ENCODE measurements around the gene PKIB.
"Not testable (repeated sequence)": the region's sequence is repeated elsewhere in the genome, so short reads cannot be mapped to it uniquely, and the experiment has no call there.

The PKIB gene

DNA sequence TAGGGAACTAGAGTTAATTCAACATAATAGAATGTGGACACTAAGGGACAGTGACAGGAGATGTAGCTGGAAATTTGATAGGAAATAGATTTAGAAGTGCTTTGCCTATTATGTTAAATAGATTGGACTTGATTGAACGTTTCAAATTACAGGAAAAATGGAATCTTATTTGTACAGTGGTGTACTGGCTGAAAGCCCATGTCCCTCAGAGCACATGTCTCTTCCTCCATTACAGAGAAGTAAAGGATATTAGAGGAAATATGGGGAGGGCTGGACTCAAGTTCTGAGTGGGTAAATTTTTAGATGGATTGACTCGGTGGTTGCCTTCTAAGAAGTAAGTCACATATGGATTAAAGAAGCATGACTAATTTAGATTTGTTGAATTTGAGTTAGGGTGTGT lies 11.4 kb downstream of the PKIB start:
- no peak for DNase-seq

DNA sequence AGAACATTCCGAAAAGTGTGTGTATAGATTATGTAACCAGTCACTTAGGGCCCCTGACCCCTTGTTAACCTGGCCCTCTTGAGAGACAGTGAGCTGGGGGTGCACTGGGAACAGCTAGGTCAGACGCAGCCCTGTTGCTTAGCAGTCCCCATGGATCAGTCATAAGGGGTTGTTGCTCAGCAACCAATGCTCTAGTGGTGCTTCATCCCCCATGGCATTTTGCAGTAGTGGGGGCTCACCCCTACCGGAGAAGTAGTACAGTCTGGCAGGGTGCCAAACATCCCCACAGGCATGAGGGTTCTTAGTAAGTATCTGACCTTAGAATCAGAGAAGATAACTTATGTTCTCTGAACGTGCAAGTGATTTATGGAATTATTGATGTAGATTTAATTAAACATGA lies 12.3 kb downstream of the PKIB start:
- peak; percentile 61 for DNase-seq

DNA sequence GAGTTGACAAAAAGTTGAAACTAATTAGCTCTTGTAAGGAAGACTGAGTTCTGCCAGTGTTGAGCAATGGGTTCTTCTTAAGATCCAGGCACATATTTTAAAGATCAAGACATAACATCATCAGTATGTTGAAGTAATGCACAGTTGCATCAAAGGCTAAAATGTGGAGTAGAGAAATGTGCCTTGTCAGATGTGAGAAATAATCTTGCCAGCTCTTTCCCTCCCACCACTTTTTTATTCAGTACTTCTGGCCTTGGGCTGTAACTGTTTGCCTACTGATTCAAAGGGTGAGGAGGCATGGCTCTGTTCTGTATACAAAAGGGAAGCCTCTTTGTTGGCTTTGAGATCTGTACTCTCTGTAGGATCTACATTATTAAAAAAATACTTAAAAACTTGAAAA lies 13.1 kb downstream of the PKIB start:
- DNase-seq: no peak

DNA sequence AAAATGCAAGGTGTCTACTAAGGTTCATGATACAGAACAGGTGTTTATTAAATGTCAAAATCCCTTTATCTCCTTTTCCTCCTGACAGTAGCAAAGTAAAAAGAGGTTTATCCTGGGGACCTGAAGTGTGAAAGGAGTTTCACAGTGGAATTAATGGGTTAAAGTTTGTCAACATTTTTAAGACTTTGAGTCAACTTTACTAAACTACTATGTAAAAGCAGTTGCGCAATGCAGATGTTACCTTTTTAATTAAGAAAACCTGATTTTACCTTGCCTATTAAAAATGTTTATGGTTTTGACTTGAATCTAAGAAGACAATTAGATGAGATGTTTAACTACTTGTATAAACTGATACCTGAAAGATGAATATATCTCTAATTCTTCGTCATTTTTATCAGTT lies 14.6 kb downstream of the PKIB start:
- no peak for DNase-seq

DNA sequence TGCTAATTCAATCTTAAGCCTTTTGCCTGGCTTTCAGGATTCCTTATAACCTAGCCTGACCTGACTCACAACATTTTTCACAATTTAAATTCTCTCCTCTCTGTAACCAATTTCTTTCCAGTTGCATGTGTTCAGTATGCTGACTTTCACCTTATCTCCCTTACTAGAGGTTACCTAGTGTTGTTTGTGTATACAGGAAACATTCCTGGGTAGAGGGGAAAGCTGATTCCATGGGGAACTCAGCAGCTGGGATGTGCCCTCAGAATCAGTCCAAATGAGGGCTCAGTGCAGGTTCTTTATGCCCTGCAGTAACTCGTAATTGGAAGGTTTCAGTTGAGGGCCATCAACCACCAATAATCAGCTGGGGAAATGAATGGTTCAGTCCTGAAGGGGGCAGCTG lies 18.5 kb downstream of the PKIB start:
- DNase-seq: no peak

DNA sequence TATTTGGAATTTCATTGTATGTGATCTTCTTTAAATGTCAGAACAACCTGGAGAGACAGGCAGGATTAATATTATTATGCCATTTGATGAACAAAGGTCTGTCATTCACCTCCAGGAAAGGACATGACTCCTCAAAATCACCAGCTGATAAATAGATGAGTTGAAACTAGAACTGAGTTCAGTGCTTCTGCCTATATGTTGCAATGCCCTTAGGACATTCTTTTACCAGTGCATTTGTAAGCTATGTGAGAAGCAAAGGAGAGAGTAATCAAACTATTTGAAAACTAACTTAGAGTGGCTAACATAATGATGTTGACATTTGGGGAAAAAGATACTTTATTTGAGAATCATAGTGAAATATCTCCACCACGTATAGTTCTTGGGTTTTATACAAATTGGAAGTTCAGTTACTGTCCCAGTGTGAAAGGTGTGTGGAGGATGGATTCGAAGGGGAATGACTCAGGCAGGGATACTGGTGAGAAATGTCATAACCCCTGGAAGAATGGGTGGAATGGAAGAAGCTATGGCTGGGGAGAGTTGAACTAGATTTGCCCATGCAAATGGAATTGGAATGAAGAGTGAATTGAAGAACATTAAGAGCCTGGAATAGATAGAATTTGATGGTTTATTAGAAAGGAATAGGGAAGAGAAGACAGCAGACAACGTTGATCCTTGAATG lies 21.5 kb downstream of the PKIB start:
- no peak for DNase-seq

DNA sequence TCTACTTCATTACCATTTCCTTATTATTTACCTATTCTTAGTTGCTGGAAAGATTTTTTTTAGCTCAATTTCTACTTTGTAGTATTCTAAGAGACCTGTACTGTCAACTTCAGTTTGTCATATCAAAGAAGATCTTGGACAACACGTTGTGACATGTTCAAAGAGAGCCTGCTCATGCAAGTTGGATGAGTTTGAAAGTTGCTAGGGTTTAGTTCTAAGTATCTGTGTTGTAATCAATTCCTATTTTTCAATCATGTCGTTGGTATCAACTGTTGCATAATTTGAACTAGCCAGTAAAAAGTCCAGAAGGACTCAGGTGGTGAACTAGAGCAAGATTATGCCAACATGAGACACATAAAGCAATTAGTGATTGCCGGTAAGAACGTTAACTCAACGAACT lies 30.2 kb downstream of the PKIB start:
- DNase-seq: peak; percentile 73

DNA sequence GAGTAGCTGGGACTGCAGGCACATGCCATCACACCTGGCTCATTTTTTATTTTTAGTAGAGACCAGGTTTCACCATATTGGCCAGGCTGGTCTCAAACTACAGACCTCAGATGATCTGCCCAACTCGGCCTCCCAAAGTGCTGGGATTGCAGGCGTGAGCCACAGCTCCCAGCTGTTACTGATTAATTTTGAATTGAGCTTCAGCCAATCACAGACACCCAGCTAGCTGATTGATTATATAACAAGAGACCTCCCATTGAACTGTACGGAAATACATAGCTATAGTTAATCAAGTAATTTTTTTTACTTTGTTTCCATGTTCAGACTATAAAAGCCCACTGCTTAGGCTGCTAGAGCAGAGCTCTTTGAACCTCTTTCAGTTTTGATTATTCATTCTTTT lies 31.6 kb downstream of the PKIB start:
- no peak for DNase-seq

DNA sequence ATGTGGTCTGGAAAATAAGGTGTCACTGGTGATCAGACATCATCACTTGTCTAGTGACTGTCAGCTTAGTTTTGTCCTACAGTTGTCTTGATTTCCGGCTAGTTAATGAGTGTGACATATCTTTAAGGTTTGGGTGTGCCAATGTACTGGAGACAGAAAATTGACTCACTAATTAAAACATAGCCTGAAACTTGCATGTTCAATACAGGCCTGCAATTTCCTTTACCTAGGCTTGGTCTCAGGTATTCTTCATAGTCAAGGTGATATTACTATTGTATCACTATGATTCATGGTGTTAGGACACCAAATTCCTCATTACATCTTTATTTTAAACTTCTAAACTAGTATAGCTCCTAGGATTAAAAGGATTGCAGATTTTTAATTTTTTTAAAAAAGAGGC lies 32.4 kb downstream of the PKIB start:
- DNase-seq: not testable (repeated sequence)

DNA sequence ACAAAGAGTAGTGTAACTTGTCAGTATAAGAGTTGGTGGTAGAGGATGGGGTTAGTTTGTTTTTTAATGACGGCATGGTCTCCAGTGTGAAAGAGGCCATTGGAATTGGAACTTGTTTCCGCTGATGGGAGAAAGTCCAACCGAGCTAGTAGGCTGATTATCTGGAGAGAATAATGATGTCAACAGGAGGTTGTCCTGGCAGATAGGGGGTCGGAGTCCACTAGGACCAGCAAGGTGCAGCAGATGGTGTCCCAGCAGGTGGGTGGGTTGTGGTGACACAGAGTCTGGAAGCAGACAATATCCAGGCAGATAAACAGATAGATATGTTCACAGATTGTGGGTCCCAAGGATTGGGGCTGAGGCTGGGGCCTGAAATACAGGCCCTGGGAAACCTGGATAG lies 35.1 kb downstream of the PKIB start:
- no peak for DNase-seq

DNA sequence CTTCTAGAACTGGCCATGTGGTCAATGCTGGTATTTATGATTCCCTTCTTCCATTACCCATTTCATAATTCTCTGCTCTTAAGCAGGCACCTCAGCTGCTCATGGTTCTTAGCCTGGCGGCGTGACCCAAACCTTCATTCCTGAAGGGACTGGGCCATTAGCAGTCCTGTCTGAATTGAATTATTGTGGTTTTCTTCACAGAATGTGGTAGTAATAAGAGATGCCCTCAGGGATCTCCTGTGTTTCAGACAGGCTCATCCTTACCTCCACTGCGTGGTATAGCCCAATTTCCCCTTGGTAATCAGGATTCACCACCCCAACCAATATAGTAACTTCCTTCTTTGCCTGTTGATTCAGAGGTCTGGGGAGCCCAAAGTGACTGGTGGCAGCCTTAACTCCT lies 37.6 kb downstream of the PKIB start:
- no peak for DNase-seq

DNA sequence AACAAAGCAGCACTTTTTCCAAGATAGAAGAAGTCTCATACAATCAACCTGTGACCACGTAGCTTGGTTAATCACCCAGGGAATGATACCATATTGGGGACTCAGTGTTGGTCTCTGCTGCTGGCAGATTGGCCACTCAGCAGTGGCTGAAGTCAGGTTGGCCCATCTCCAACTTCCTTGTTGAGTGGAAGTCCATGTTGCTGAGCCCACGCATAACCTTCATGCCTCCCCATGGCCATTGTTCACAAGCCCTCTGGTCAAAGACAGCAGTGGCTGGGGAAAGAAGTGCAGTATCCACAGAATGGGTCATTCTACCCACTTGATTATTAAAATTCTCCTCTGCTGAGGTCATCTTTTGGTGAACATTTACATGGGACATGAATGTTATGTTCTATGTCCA lies 38.5 kb downstream of the PKIB start:
- DNase-seq: no peak

DNA sequence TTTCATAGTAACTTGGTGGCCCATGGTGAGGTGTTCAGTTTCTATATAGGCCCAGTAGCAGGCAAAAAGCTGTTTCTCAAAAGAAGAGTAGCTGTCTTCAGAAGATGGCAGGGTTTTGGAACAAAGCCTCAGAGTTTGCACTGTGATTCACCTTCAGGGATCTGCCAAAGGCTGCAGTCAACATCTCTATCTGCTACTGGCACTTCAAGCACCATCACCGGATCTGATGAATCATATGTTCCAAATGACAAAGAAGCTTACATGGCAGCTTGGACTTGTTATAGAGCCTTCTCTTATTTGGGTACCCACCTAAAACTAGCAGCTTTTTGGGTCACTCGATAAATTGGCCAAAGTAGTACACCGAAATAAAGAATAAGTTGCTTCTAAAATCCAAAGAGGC lies 39.5 kb downstream of the PKIB start:
- DNase-seq: no peak

DNA sequence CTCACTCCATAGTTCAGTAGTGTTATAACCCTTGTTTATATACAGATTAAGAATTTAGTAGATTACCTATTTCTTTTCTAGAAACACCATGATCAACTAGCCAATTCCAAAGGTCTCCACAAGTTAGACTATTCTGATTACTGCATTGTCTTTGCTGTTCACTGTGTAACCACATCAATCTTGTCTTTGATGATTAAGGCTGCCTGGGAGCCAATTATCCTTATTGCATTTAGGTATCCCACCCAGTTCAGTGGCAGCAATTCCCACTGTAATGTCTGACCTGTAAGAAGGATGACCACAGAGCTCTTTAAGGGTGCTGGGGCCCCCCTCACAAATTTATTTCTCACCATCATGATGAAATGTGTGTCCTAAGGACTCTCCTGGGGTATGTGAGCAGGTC lies 40.2 kb downstream of the PKIB start:
- no peak for DNase-seq

DNA sequence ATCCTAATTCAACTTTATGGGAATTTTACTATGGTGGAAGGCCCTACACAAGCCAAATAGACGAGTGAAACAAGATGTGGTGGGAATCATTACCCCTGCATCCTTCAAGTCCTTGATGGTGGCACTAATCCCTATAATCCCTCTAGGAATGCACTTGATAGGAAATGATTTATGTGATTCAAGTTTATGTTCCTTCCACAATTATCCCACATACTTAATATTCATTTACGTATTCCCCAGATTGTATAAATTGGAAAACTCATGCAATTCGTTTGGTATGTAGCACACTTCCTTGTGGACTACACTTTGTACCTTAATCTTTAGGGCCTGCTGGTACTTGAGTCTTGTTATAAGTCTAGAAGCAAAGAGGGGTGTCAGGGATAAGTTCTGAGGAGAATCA lies 40.8 kb downstream of the PKIB start:
- DNase-seq: no peak

DNA sequence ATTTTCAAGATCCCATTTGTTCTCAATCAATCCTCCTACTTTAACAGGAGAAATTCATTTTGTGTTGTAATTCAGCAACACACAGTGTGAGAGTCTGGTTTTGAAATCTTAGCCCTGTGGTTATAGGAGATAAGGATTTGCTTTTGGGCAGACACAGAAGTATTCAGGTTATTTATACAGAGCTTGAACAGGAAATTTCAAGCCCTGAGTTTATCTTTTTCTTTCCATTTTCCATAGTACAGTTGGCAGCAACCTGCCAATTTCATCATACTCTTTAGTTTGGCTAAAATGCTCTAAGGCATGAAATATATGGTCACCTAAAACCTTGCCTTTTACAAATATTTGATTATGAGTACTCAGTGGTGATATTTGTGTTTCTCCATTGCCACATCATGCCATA lies 41.4 kb downstream of the PKIB start:
- DNase-seq: no peak

DNA sequence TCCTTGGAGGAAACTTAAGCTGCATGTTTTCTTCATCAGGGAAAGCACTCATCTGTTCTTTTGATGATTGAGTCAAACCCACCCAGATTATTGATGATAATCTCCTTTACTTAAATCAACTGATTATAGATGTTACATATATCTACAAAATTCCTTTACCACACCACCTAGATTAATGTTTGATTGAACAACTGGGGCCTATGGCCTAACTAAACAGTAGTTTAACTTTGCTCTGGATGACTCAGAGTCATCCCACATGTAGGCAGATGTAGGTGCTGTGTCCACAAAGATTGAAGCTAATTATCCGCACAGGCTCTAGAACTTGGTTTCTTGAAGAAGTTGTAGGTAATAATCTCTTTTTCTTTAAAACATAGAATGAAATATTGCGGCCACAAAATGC lies 42.2 kb downstream of the PKIB start:
- no peak for DNase-seq

DNA sequence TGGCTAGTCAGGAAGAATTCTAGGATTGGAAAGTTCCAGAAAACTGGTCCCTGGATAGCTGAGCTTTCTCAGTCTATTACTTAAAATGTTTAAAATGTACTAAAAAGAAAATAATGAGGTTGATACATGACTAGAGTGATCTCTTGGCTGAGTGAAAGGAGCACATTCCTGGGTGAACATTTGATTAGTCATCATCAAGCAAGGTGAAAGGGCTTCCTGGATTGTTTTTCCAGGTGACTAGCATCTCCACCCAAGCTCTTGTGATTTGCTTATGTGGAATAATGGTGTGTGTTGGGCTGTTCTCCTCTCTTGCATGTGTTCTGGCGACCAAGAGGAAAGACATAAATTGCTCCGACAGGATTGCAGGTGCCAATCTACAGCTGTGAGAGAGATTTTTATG lies 42.9 kb downstream of the PKIB start:
- no peak for DNase-seq

DNA sequence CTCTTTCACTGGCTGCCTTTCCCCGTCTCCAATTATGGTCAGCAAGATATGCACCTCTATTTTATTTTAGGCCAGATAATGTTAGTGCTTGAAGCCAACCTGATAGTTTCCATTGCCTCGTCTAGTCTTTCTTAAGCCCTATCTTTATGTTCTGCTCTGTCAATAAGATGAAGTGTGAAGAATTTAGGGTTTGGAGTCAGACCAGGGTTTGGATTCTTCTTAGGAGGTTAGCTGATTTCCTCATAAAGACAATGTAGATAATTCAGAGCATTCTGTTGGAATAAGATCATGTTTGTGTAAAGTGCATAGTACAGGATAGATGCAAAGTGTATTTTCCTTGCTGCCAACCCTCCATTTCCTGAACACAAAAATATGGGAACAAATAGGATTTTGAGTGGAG lies 43.8 kb downstream of the PKIB start:
- DNase-seq: no peak

DNA sequence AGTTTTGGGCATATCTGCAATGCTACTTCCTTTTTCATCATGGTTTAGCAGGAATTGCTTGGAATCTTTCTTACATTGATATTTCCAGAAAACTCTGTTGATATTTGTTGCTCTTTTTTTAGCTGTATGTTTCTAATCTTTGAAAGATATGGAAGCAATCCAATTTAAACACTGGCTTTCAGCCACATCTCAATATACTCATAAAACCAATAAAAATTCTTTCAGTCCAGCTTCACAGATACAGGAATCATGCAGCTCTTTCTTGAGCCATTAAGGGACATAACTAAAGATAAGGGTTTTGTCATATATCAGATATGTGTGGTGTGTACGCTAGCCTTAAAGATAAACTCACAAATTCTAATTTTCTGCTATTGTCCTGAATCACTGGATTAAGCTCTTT lies 47.4 kb downstream of the PKIB start:
- DNase-seq: no peak

DNA sequence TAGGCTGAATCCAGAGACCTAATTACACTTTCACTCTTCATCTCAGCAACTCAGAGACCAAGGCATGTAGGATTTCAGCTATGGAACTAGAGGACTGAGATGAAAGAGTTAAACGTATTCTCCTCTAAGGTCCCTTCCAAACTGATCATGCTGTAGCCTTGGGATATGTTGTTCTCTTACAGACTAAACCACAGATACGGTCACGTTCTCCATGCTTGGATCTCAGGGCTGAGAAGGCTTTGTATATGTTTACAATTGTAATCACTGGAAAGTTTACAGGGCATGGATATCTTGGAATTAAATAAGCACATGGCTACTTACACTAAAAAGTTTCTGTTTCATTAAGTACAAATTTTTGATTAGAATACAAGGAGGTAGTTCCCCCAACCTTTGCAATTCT lies 50.1 kb downstream of the PKIB start:
- no peak for DNase-seq

DNA sequence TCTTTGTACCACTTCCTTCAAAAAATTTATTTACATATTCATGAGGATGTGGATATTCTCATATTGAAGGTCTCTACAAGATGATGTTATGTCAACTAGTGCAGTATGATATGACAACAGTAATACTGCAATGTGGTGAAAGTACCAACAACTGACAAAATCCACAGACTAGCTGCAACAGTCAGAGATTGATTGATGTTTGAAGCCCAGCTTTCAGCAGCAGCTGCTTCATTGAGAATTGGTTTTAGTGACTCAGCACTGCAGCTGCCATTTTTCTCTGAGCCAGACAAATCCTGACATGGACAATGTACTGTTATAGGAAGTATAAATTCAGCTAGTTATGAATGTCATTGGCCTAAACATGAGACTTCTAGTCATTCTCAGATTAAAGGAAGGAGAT lies 53.8 kb downstream of the PKIB start:
- DNase-seq: peak; percentile 11

DNA sequence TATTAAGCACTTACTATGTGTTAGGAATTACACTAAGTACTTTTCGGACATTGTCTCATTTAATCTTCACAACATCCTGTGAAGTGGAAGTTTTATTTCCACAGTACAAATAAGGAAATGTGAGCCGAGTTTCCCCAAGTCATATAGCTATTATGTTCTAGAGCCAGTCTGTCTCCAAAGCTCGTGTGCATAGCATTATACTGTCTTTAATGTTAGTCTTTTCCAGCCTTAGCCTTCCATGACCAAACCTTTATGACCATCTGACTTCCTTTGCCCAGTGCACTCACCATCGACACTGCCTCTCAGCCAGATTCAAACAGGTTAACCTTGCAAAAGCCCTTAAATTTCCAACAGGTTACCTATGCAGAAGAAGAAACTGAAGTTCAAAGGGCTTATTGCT lies 55.7 kb downstream of the PKIB start:
- no peak for DNase-seq

DNA sequence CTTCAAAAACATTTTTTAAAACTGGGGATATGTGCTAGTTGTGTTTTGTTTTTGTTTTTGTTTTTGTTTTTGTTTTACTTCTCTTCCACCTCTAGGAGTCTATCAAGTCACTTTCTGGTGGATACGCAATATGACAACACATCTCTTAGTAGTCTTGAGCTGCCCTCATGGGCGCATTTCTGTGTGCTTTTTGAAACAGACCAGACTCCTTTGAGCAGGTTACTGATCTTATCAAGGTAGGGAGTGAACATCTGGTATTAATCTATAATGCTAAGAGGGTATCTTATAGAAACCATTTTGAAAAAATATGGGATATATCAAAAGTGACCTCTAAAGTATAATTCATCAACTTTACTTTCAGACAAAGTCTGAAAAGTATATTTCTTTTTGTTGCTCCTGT lies 56.2 kb downstream of the PKIB start:
- DNase-seq: no peak

DNA sequence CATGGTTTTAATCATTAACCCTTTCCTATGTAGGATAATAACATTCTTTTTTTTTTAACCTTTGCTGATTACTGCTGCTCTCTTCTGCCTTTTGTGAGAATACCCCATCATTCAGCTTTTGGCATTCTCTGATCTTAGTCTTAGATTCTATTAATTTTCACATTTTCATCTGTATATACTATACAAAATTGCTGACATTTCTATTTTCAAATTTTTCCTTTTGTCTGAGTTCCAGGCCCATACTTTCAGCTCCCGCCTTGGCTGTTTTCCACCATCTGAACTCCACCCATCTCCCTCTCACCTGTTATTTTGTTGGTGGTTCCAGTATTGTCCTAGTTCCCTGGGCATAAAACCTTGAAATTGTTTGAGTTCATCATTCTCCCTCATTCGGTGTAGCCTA lies 59.2 kb downstream of the PKIB start:
- no peak for DNase-seq

DNA sequence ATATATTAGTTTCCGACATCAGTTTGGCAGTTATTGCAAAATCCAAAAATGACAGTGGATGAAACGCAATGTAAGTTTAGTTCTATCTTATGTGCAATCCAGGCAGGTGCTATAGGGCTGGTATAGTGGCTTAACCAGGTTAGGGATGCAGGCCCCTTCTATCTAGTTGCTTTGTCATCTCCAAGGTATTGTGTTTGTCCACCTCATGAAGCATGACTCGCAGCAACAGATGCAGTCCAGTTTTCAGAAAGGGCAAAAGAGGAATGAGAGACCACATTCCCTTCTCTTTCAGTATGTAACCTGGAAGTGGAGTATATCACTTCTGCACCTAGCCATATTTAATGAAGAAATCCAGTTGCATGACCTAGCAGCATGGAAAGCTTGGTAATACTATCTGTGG lies 59.7 kb downstream of the PKIB start:
- DNase-seq: no peak

All from eye (tissue), 1 donor.